Measurements from ENCODE around the gene EDIL3. TPM values are rescaled to one million over a fixed set of nuclear protein-coding genes. Genes with fewer than 3 reads are reported as not detected.
A peak's percentile ranks its signal among the peaks of the same experiment; 100 is the strongest.

The EDIL3 gene
- total RNA-seq, 1 experiment from 2014 or later: 0.32 TPM

DNA sequence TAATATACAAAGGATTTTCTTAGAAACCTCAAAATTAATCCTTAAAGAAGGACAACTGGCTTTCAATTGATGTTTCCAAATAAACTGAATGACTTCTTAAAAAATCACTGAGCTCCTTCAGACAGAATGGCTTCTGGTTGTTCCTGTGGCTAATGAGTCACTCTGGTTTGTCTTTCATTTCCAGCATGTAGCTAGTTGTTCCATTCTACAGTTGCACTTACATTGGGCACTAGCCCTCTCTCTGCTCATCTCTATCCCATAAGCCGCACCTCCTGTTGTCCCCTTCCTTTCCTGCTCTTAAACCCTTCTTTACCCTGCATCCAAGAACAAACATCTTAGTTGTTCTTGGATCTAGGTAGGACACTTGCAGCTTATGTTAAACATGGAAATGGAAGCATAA, 428.8 kb downstream of the EDIL3 start:
- H3K4me2 ChIP-seq (ENCODE audit: low read length): peak overlapping the region; percentile 24
- no peaks in the 10 kb centered on the region for H3K79me2 ChIP-seq (ENCODE audit: insufficient read depth, low read length)
- intact Hi-C loops (cut with micrococcal nuclease): no loop called here
- no peaks in the 10 kb centered on the region for H3K36me3 ChIP-seq (ENCODE audit: control insufficient read depth in 1 of 2, insufficient read depth in 2 of 2, low read length in 2 of 2)
- RAD21 ChIA-PET (ENCODE audit: low non-redundant PET in 1 of 2, low total read pairs in 2 of 2, uncharacterized antibody in 2 of 2, unreplicated experiment in 2 of 2): no interaction called here
- DNase-seq (ENCODE audit: low read depth, low spot score) (no peak), ATAC-seq (peak; percentile 50; the same call in 1 of the 2 replicates)
- H3K4me1 ChIP-seq (ENCODE audit: control insufficient read depth in 1 of 2, insufficient read depth in 2 of 2, low read length in 2 of 2): peaks cover 5 to 21% of the 10 kb centered on the region in 2 experiments; a peak in 3 of 4 replicates
- CTCF ChIA-PET: no interaction called here
- H3K27ac ChIP-seq (ENCODE audit: low read depth, low read length): no peak overlapping the region
- H3K4me3 ChIP-seq (replicated peaks in 1 of 2; ENCODE audit: low read depth in 1 of 2, low read length in 2 of 2): no peak overlapping the region
- H3K27me3 ChIP-seq (ENCODE audit: insufficient read depth, low read length): no peaks in the 10 kb centered on the region
- no peak overlapping the region for H3K9ac ChIP-seq (ENCODE audit: low read length)
- no peaks in the 10 kb centered on the region for H3K9me2 ChIP-seq (ENCODE audit: insufficient read depth)
- no TSS peak for BruUV-seq (replicated peaks)
- POLR2A ChIA-PET: no interaction called here
- peak overlapping the region; percentile 34 for H2AFZ ChIP-seq (ENCODE audit: low read depth, low read length, poor library complexity, severe bottlenecking)
- no peaks in the 10 kb centered on the region for H3K9me3 ChIP-seq (ENCODE audit: control insufficient read depth in 1 of 2, insufficient read depth in 1 of 2, low read depth in 1 of 2, low read length in 2 of 2)
- no peaks in the 10 kb centered on the region for H4K20me1 ChIP-seq (ENCODE audit: insufficient read depth)
- peak; percentile 24; the same call in 1 of the 2 replicates for TF ChIP-seq JUND (IDR thresholded peaks at IDR 0.05)
- TF ChIP-seq EGR1 (IDR thresholded peaks at IDR 0.05; ENCODE audit: low read depth): no peak
- TF ChIP-seq ELF1 (IDR thresholded peaks at IDR 0.05; ENCODE audit: borderline replicate concordance, low read depth): no peak
- peak; percentile 34; the same call in 1 of the 2 replicates for TF ChIP-seq FOSL1 (IDR thresholded peaks at IDR 0.05; ENCODE audit: low read depth)
- no peak for TF ChIP-seq TCF7L2 (IDR thresholded peaks at IDR 0.05; ENCODE audit: borderline replicate concordance, extremely low read depth, insufficient read depth, insufficient read length)
- TF ChIP-seq YY1 (IDR thresholded peaks at IDR 0.05; ENCODE audit: extremely low read depth, insufficient replicate concordance, low read depth, low read length): no peak
- TF ChIP-seq, protein P1, sequence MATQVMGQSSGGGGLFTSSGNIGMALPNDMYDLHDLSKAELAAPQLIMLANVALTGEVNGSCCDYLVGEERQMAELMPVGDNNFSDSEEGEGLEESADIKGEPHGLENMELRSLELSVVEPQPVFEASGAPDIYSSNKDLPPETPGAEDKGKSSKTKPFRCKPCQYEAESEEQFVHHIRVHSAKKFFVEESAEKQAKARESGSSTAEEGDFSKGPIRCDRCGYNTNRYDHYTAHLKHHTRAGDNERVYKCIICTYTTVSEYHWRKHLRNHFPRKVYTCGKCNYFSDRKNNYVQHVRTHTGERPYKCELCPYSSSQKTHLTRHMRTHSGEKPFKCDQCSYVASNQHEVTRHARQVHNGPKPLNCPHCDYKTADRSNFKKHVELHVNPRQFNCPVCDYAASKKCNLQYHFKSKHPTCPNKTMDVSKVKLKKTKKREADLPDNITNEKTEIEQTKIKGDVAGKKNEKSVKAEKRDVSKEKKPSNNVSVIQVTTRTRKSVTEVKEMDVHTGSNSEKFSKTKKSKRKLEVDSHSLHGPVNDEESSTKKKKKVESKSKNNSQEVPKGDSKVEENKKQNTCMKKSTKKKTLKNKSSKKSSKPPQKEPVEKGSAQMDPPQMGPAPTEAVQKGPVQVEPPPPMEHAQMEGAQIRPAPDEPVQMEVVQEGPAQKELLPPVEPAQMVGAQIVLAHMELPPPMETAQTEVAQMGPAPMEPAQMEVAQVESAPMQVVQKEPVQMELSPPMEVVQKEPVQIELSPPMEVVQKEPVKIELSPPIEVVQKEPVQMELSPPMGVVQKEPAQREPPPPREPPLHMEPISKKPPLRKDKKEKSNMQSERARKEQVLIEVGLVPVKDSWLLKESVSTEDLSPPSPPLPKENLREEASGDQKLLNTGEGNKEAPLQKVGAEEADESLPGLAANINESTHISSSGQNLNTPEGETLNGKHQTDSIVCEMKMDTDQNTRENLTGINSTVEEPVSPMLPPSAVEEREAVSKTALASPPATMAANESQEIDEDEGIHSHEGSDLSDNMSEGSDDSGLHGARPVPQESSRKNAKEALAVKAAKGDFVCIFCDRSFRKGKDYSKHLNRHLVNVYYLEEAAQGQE (IDR thresholded peaks at IDR 0.05; ENCODE audit: low read depth): no peak
- TF ChIP-seq POLR2A (IDR thresholded peaks at IDR 0.05; ENCODE audit: borderline replicate concordance, extremely low read depth, insufficient read depth, insufficient read length): no peak
- no peak for TF ChIP-seq SRF (IDR thresholded peaks at IDR 0.05; ENCODE audit: low read depth)
- no peak for TF ChIP-seq ZNF274 (IDR thresholded peaks at IDR 0.05; ENCODE audit: low read depth, low read length)

All from HCT116 (cell line).